Astrocyte (in vitro differentiated cells and primary cell): ENCODE measurements around the gene F11R. TPM values are rescaled to one million over a fixed set of nuclear protein-coding genes. Genes with fewer than 3 reads are reported as not detected.
"Not testable (repeated sequence)": the region's sequence is repeated elsewhere in the genome, so short reads cannot be mapped to it uniquely, and the experiment has no call there.

Experiments
- DNase-seq: peaks from one replicate; pipeline ENCODE4 v3.0.0-alpha.2; 2010; ENCODE audit warnings: low read depth
- FAIRE-seq: peaks from 2 replicates; lab custom pipeline; 2011; peaks lifted over from hg19 to GRCh38; lab: Jason Lieb, UNC
- H2AFZ ChIP-seq: 2 replicates; pipeline ENCODE4 v1.6.0; 2012; ENCODE audit warnings: low read depth, low read length, inconsistent platforms
- H3K27ac ChIP-seq: 2 replicates; pipeline ENCODE4 v1.5.1; 2011; ENCODE audit warnings: low read depth, low read length, inconsistent platforms
- H3K27me3 ChIP-seq: 2 replicates; pipeline ENCODE4 v1.6.0; 2011; ENCODE audit warnings: low read length, inconsistent platforms; ENCODE audit not compliant: insufficient read depth
- H3K36me3 ChIP-seq: 2 replicates; pipeline ENCODE4 v1.5.1; 2011; ENCODE audit warnings: low read length, inconsistent platforms; ENCODE audit not compliant: insufficient read depth
- H3K4me1 ChIP-seq: 2 replicates; pipeline ENCODE4 v1.5.1; 2011; ENCODE audit warnings: low read length, inconsistent platforms; ENCODE audit not compliant: insufficient read depth
- H3K4me2 ChIP-seq: 2 replicates; pipeline ENCODE4 v1.6.0; 2012; ENCODE audit warnings: low read length, inconsistent platforms
- H3K4me3 ChIP-seq: 2 replicates; pipeline ENCODE4 v1.5.1; 2011; ENCODE audit warnings: low read depth, mild to moderate bottlenecking, low read length, inconsistent platforms; ENCODE audit not compliant: insufficient read depth
- H3K79me2 ChIP-seq: 2 replicates; pipeline ENCODE4 v1.6.0; 2012; ENCODE audit warnings: mild to moderate bottlenecking, low read length, inconsistent platforms; ENCODE audit not compliant: insufficient read depth
- H3K9ac ChIP-seq: 2 replicates; pipeline ENCODE4 v1.6.0; 2012; ENCODE audit warnings: mild to moderate bottlenecking, low read length, inconsistent platforms
- H3K9me3 ChIP-seq: 2 replicates; pipeline ENCODE4 v1.5.1; 2012; ENCODE audit warnings: low read depth, mild to moderate bottlenecking, low read length, inconsistent platforms; ENCODE audit not compliant: insufficient read depth
- H4K20me1 ChIP-seq: 2 replicates; pipeline ENCODE4 v1.6.0; 2012; ENCODE audit warnings: low read length, inconsistent platforms; ENCODE audit not compliant: insufficient read depth
- H3K27ac Mint-ChIP-seq: one replicate; pipeline ENCODE4 v1.8.0; 2021; ENCODE audit warnings: mild to moderate bottlenecking, mixed read lengths; ENCODE audit not compliant: unreplicated experiment
- H3K27me3 Mint-ChIP-seq: one replicate; pipeline ENCODE4 v1.8.0; 2021; ENCODE audit warnings: low read depth, mixed read lengths; ENCODE audit not compliant: unreplicated experiment
- H3K36me3 Mint-ChIP-seq: one replicate; pipeline ENCODE4 v1.8.0; 2021; ENCODE audit warnings: low read depth, mixed read lengths; ENCODE audit not compliant: unreplicated experiment
- H3K4me1 Mint-ChIP-seq: one replicate; pipeline ENCODE4 v1.8.0; 2021; ENCODE audit warnings: low read depth, mixed read lengths; ENCODE audit not compliant: unreplicated experiment
- H3K4me3 Mint-ChIP-seq: one replicate; pipeline ENCODE4 v1.8.0; 2021; ENCODE audit warnings: mild to moderate bottlenecking, moderate library complexity, mixed read lengths; ENCODE audit not compliant: unreplicated experiment
- H3K9me3 Mint-ChIP-seq: one replicate; pipeline ENCODE4 v1.8.0; 2021; ENCODE audit warnings: mild to moderate bottlenecking, mixed read lengths; ENCODE audit not compliant: unreplicated experiment
- CTCF ChIP-seq: IDR thresholded peaks from 2 replicates; pipeline ENCODE4 v1.5.1; 2011; ENCODE audit warnings: low read depth, mild to moderate bottlenecking, inconsistent platforms, low read length, moderate library complexity; ENCODE audit not compliant: insufficient read depth
- EZH2 ChIP-seq: IDR thresholded peaks from 2 replicates; pipeline ENCODE4 v1.6.1; 2012; ENCODE audit warnings: mild to moderate bottlenecking, low read length, inconsistent platforms; ENCODE audit not compliant: insufficient read depth
- total RNA-seq: library from RNA; stranded (reverse); gene quantifications from 2 replicates; pipeline ENCODE4 v1.2.1, GENCODE V29; 2021

The F11R gene
- total RNA-seq, 1 donor from 2014 or later: 68.6 TPM

GRCh38 chr1:161031874-161032273 is 10.9 kb upstream of the F11R start:
- Mint-ChIP-seq H3K36me3 (peaks cover 3% of the 10 kb centered on the region), H3K27me3 (no peaks in the 10 kb centered on the region), H3K9me3 (no peaks in the 10 kb centered on the region), H3K27ac (no peak overlapping the region), H3K4me1 (no peaks in the 10 kb centered on the region), H3K4me3 (no peak overlapping the region)
- H3K9me3 ChIP-seq: no peaks in the 10 kb centered on the region
- no peak overlapping the region for H2AFZ ChIP-seq
- FAIRE-seq (no peak), DNase-seq (no peak)
- no peaks in the 10 kb centered on the region for H3K27me3 ChIP-seq
- no peaks in the 10 kb centered on the region for H3K36me3 ChIP-seq
- H3K4me1 ChIP-seq: no peaks in the 10 kb centered on the region
- H3K9ac ChIP-seq: no peak overlapping the region
- no peak overlapping the region for H3K4me2 ChIP-seq
- TF ChIP-seq EZH2 (no peak), CTCF (no peak)
- no peaks in the 10 kb centered on the region for H4K20me1 ChIP-seq
- H3K4me3 ChIP-seq: no peak overlapping the region
- no peak overlapping the region for H3K27ac ChIP-seq
- no peaks in the 10 kb centered on the region for H3K79me2 ChIP-seq

- not testable (repeated sequence) for H3K9me3 ChIP-seq, H3K4me1 Mint-ChIP-seq, H3K9ac ChIP-seq, H3K4me3 ChIP-seq, H3K4me1 ChIP-seq, H3K27ac ChIP-seq, H3K36me3 Mint-ChIP-seq, FAIRE-seq, H3K4me2 ChIP-seq, DNase-seq, H3K9me3 Mint-ChIP-seq, H3K27ac Mint-ChIP-seq, H3K27me3 Mint-ChIP-seq, H3K36me3 ChIP-seq, H4K20me1 ChIP-seq, H3K27me3 ChIP-seq, H2AFZ ChIP-seq, H3K79me2 ChIP-seq, H3K4me3 Mint-ChIP-seq
Measured at GRCh38 chr1:161029466-161029865, 8.5 kb upstream of the F11R start.

GRCh38 chr1:161026954-161027353 is 6.0 kb upstream of the F11R start:
- not testable (repeated sequence) for H3K36me3 ChIP-seq

GRCh38 chr1:161022432-161022831 is 1.5 kb upstream of the F11R start:
- DNase-seq, H4K20me1 ChIP-seq, H3K27ac Mint-ChIP-seq, H3K9me3 Mint-ChIP-seq, H3K4me2 ChIP-seq, H3K4me3 ChIP-seq, H3K9ac ChIP-seq, FAIRE-seq, H3K27me3 Mint-ChIP-seq, H3K36me3 Mint-ChIP-seq, H3K36me3 ChIP-seq, H2AFZ ChIP-seq, H3K9me3 ChIP-seq, H3K4me3 Mint-ChIP-seq, H3K79me2 ChIP-seq, H3K27ac ChIP-seq: not testable (repeated sequence)
- Histone ChIP-seq H3K4me1 (peaks cover 12% of the 10 kb centered on the region), H3K27me3 (peaks cover 27% of the 10 kb centered on the region)
- peaks cover 24% of the 10 kb centered on the region for H3K4me1 Mint-ChIP-seq

More at GRCh38 chr1:161026954-161027353, 6.0 kb upstream of the F11R start:
- H3K9ac ChIP-seq, H3K4me2 ChIP-seq, H3K9me3 Mint-ChIP-seq, H3K36me3 Mint-ChIP-seq, H4K20me1 ChIP-seq, H3K27ac ChIP-seq, H2AFZ ChIP-seq, H3K79me2 ChIP-seq, H3K27me3 Mint-ChIP-seq, H3K4me1 ChIP-seq, DNase-seq, H3K4me1 Mint-ChIP-seq, H3K27ac Mint-ChIP-seq, H3K9me3 ChIP-seq, H3K4me3 Mint-ChIP-seq, FAIRE-seq, H3K4me3 ChIP-seq, H3K27me3 ChIP-seq: not testable (repeated sequence)
